ENCODE results near the gene OR2AE1. TPM values are rescaled to one million over a fixed set of nuclear protein-coding genes. Genes with fewer than 3 reads are reported as not detected.
"Not testable (repeated sequence)": the region's sequence is repeated elsewhere in the genome, so short reads cannot be mapped to it uniquely, and the experiment has no call there.

The OR2AE1 gene
- polyA plus RNA-seq, 3 donors = not detected

DNA sequence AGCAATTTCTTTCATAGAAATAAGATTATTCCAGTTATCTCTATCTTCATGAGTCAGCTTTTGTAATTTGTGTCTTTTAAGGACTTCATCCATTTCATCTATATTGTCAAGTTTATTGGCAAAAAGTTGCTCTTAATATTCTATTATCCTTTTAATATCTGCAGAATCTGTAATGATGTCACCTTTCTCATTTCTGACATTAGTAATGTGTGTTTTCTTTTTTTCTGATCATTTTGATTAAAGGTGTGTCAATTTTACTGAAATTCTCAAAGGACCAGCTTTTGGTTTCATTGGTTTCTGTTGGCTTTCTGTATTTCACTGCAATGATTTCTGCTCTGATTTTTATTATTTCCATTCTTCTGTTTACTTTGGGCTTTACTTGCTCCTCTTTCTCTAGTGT is 17.9 kb upstream of the OR2AE1 start:
- H3K4me1 Mint-ChIP-seq = peaks cover 7% of the 10 kb centered on the region
- Histone ChIP-seq H3K4me1 (ENCODE audit: control insufficient read depth in 1 of 2, insufficient read depth in 2 of 2, low read length in 2 of 2) (peaks cover 4 to 7% of the 10 kb centered on the region in 2 donors), H3K4me2 (replicated peaks; ENCODE audit: extremely low read depth, low read length, poor library complexity, severe bottlenecking) (no peak overlapping the region), H2AFZ (ENCODE audit: insufficient read depth, low read depth, low read length, poor library complexity, severe bottlenecking) (no peak overlapping the region), H3K36me3 (replicated peaks in 1 of 2; ENCODE audit: control insufficient read depth in 1 of 2, insufficient read depth in 2 of 2, low read length in 2 of 2) (peaks cover 14 to 49% of the 10 kb centered on the region in 2 donors), H3K4me3 (replicated peaks in 1 of 3; ENCODE audit: low read depth in 2 of 3, low read length in 3 of 3) (no peak overlapping the region), H3K79me2 (ENCODE audit: insufficient read depth, low read length) (no peaks in the 10 kb centered on the region), H4K20me1 (ENCODE audit: insufficient read depth, low read length) (peaks cover 2% of the 10 kb centered on the region), H3K27ac (ENCODE audit: low read depth in 1 of 2, low read length in 2 of 2) (no peak overlapping the region), H3K27me3 (ENCODE audit: control insufficient read depth in 2 of 2, insufficient read depth in 2 of 2, low read length in 2 of 2) (no peaks in the 10 kb centered on the region), H3K9me3 (replicated peaks in 1 of 2; ENCODE audit: control insufficient read depth in 1 of 2, insufficient read depth in 1 of 2, low read length in 2 of 2) (no peaks in the 10 kb centered on the region), H3K9ac (ENCODE audit: insufficient read depth, low read length, poor library complexity, severe bottlenecking) (no peak overlapping the region)
- H3K27ac Mint-ChIP-seq = no peak overlapping the region
- no peak overlapping the region for H3K4me3 Mint-ChIP-seq
- peaks cover 0 to 8% (median 4%) of the 10 kb centered on the region in 7 donors for H3K9me3 Mint-ChIP-seq
- H3K36me3 Mint-ChIP-seq = peaks cover 44 to 55% of the 10 kb centered on the region in 2 donors
- DNase-seq = no peak
- H3K27me3 Mint-ChIP-seq (ENCODE audit: low read depth in 3 of 3) = no peaks in the 10 kb centered on the region
- intact Hi-C loops (cut with micrococcal nuclease) = no loop called here
- TF ChIP-seq, protein P1, sequence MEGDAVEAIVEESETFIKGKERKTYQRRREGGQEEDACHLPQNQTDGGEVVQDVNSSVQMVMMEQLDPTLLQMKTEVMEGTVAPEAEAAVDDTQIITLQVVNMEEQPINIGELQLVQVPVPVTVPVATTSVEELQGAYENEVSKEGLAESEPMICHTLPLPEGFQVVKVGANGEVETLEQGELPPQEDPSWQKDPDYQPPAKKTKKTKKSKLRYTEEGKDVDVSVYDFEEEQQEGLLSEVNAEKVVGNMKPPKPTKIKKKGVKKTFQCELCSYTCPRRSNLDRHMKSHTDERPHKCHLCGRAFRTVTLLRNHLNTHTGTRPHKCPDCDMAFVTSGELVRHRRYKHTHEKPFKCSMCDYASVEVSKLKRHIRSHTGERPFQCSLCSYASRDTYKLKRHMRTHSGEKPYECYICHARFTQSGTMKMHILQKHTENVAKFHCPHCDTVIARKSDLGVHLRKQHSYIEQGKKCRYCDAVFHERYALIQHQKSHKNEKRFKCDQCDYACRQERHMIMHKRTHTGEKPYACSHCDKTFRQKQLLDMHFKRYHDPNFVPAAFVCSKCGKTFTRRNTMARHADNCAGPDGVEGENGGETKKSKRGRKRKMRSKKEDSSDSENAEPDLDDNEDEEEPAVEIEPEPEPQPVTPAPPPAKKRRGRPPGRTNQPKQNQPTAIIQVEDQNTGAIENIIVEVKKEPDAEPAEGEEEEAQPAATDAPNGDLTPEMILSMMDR (IDR thresholded peaks at IDR 0.05) = no peak

DNA sequence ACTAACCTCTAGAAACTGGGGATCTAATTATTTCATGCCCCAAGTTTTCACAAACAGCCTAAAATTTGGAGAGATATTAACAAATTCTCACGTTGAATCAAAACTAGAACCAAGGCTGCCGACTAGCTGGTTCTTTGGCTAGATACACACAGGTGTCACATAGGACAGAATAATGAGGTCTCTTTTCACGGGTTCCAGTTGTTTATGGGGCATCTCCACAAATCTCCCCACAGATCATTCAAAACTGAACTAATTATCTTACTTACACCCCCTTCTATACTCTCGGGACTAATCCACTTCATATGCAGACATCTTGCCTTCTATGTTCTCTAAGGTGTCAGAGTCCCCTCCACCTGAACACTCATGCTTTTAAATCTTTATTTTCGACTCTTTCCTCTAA is 16.4 kb upstream of the OR2AE1 start:
- DNase-seq = no peak
- peaks cover 11 to 41% of the 10 kb centered on the region in 2 donors for H3K36me3 ChIP-seq (replicated peaks in 1 of 2; ENCODE audit: control insufficient read depth in 1 of 2, insufficient read depth in 2 of 2, low read length in 2 of 2)
- no peaks in the 10 kb centered on the region for H4K20me1 ChIP-seq (ENCODE audit: insufficient read depth, low read length)
- H3K36me3 Mint-ChIP-seq = peaks cover 36 to 54% of the 10 kb centered on the region in 2 donors
- H3K4me2 ChIP-seq (replicated peaks; ENCODE audit: extremely low read depth, low read length, poor library complexity, severe bottlenecking) = no peak overlapping the region
- intact Hi-C loops (cut with micrococcal nuclease) = no loop called here
- H3K27me3 Mint-ChIP-seq (ENCODE audit: low read depth in 3 of 3) = no peaks in the 10 kb centered on the region
- peaks cover 7% of the 10 kb centered on the region for H3K4me1 Mint-ChIP-seq
- H3K4me3 ChIP-seq (replicated peaks in 1 of 3; ENCODE audit: low read depth in 2 of 3, low read length in 3 of 3) = no peak overlapping the region
- no peaks in the 10 kb centered on the region for H3K79me2 ChIP-seq (ENCODE audit: insufficient read depth, low read length)
- WGBS (ENCODE audit: insufficient coverage) = 84% methylated on average over 5 of the region's 5 CpGs
- no peak overlapping the region for H2AFZ ChIP-seq (ENCODE audit: insufficient read depth, low read depth, low read length, poor library complexity, severe bottlenecking)
- H3K27ac ChIP-seq (ENCODE audit: low read depth in 1 of 2, low read length in 2 of 2) = no peak overlapping the region
- H3K4me3 Mint-ChIP-seq = no peak overlapping the region
- H3K9ac ChIP-seq (ENCODE audit: insufficient read depth, low read length, poor library complexity, severe bottlenecking) = no peak overlapping the region
- TF ChIP-seq, protein P1 (IDR thresholded peaks at IDR 0.05) = no peak
- peaks cover 0 to 20% (median 10%) of the 10 kb centered on the region in 7 donors for H3K9me3 Mint-ChIP-seq
- H3K4me1 ChIP-seq (ENCODE audit: control insufficient read depth in 1 of 2, insufficient read depth in 2 of 2, low read length in 2 of 2) = peaks cover 4 to 7% of the 10 kb centered on the region in 2 donors
- H3K9me3 ChIP-seq (replicated peaks in 1 of 2; ENCODE audit: control insufficient read depth in 1 of 2, insufficient read depth in 1 of 2, low read length in 2 of 2) = no peaks in the 10 kb centered on the region
- no peaks in the 10 kb centered on the region for H3K27me3 ChIP-seq (ENCODE audit: control insufficient read depth in 2 of 2, insufficient read depth in 2 of 2, low read length in 2 of 2)
- no peak overlapping the region for H3K27ac Mint-ChIP-seq

DNA sequence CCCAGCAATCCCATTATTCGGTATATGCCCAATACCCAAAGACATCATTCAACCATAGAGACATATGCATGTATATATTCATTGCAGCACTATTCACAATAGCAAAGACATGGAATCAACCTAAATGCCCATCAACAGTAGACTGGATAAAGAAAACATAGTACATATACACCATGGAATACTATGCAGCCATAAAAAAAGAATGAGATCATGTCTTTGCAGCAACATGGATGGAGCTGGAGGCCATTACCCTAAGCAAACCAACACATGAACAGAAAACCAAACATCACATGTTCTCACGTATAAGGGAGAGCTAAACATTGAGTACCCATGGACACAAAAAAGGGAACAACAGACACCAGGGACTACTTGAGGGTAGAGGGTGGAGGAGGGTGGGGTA is 13.5 kb upstream of the OR2AE1 start:
- H3K4me1 ChIP-seq (ENCODE audit: control insufficient read depth in 1 of 2, insufficient read depth in 2 of 2, low read length in 2 of 2); H3K27me3 Mint-ChIP-seq (ENCODE audit: low read depth in 3 of 3); H4K20me1 ChIP-seq (ENCODE audit: insufficient read depth, low read length); H3K4me1 Mint-ChIP-seq; H3K9me3 ChIP-seq (replicated peaks in 1 of 2; ENCODE audit: control insufficient read depth in 1 of 2, insufficient read depth in 1 of 2, low read length in 2 of 2); H3K9ac ChIP-seq (ENCODE audit: insufficient read depth, low read length, poor library complexity, severe bottlenecking); intact Hi-C loops (cut with micrococcal nuclease); H3K27ac Mint-ChIP-seq; H3K4me3 Mint-ChIP-seq; DNase-seq; H2AFZ ChIP-seq (ENCODE audit: insufficient read depth, low read depth, low read length, poor library complexity, severe bottlenecking); H3K79me2 ChIP-seq (ENCODE audit: insufficient read depth, low read length); H3K27me3 ChIP-seq (ENCODE audit: control insufficient read depth in 2 of 2, insufficient read depth in 2 of 2, low read length in 2 of 2); H3K4me3 ChIP-seq (replicated peaks in 1 of 3; ENCODE audit: low read depth in 2 of 3, low read length in 3 of 3); H3K4me2 ChIP-seq (replicated peaks; ENCODE audit: extremely low read depth, low read length, poor library complexity, severe bottlenecking); H3K27ac ChIP-seq (ENCODE audit: low read depth in 1 of 2, low read length in 2 of 2): not testable (repeated sequence)
- peaks cover 36 to 51% of the 10 kb centered on the region in 2 donors for H3K36me3 Mint-ChIP-seq
- H3K36me3 ChIP-seq (replicated peaks in 1 of 2; ENCODE audit: control insufficient read depth in 1 of 2, insufficient read depth in 2 of 2, low read length in 2 of 2) = peaks cover 11 to 38% of the 10 kb centered on the region in 2 donors
- peaks cover 0 to 20% (median 11%) of the 10 kb centered on the region in 7 donors for H3K9me3 Mint-ChIP-seq
- WGBS (ENCODE audit: insufficient coverage) = no CpG with 5 or more reads among the region's 2 CpGs

Data from CD14-positive monocyte (primary cell).